HepG2 (cell line): ENCODE data around the gene NCOR2.

ENCODE experiments used
- FOXM1 ChIP-seq: sonication (generic); formaldehyde crosslinking; IDR thresholded peaks from 2 replicates; pipeline ENCODE4 v1.5.0; 2020; ENCODE audit warnings: missing genetic modification reagents
- HDAC6 ChIP-seq: fragments of 200-600 bp; sonication (generic); IDR thresholded peaks from 2 replicates; pipeline ENCODE4 v1.7.0; 2017; ENCODE audit warnings: mild to moderate bottlenecking, antibody characterized with exemption, low read length, low read depth
- MAFK ChIP-seq, 2 experiments: IDR thresholded peaks in 1 of 2; conservative IDR thresholded peaks in 1 of 2; 2 replicates each; pipeline ENCODE4 v1.6.1; 2011; ENCODE audit warnings: improper control_type of control experiment in 2 of 2, low read length in 2 of 2
- POLR2AphosphoS5 ChIP-seq: IDR thresholded peaks from 2 replicates; pipeline ENCODE4 v1.6.1; 2012; ENCODE audit warnings: low read depth, low read length
- PTBP1 ChIP-seq: fragments of 200-400 bp; formaldehyde crosslinking; IDR thresholded peaks from 2 replicates; pipeline ENCODE4 v1.6.1; 2018; ENCODE audit warnings: low read length, low read depth; ENCODE audit not compliant: poor library complexity, severe bottlenecking
- TCF12 ChIP-seq, 2 experiments: fragments of 450-650 bp in 1 of 2; sonication (generic) in 1 of 2; formaldehyde crosslinking in 1 of 2; IDR thresholded peaks; 2 replicates each; pipeline versions ENCODE4 v1.6.1 to v1.8.0; 2017 to 2022; ENCODE audit warnings: antibody characterized with exemption in 1 of 2, mild to moderate bottlenecking in 1 of 2, missing genetic modification reagents in 1 of 2, moderate library complexity in 1 of 2
- YEATS2 ChIP-seq: sonication (generic); formaldehyde crosslinking; IDR thresholded peaks from 2 replicates; pipeline ENCODE4 v1.4.0; 2020; ENCODE audit warnings: missing genetic modification reagents, borderline replicate concordance
- ZIK1 ChIP-seq: sonication (generic); formaldehyde crosslinking; IDR thresholded peaks from 2 replicates; pipeline ENCODE4 v1.5.0; 2020; ENCODE audit warnings: mild to moderate bottlenecking, low read depth, missing genetic modification reagents, borderline replicate concordance
- ZNF766 ChIP-seq: sonication (generic); formaldehyde crosslinking; IDR thresholded peaks from 2 replicates; pipeline ENCODE4 v1.5.0; 2020; ENCODE audit warnings: missing genetic modification reagents, borderline replicate concordance
- ZNF777 ChIP-seq: sonication (generic); formaldehyde crosslinking; IDR thresholded peaks from 2 replicates; pipeline ENCODE4 v1.4.0; 2020; ENCODE audit warnings: missing genetic modification reagents
- ZSCAN20 ChIP-seq: sonication (generic); formaldehyde crosslinking; IDR thresholded peaks from 2 replicates; pipeline ENCODE4 v1.4.0; 2020; ENCODE audit warnings: missing genetic modification reagents, mild to moderate bottlenecking, borderline replicate concordance
- TF ChIP-seq, protein P1 (sequence below): sonication (generic); formaldehyde crosslinking; conservative IDR thresholded peaks from 2 replicates; pipeline ENCODE4 v1.4.0; 2020; ENCODE audit warnings: missing genetic modification reagents
- TF ChIP-seq, protein P2 (sequence below): sonication (generic); formaldehyde crosslinking; IDR thresholded peaks from 2 replicates; pipeline ENCODE4 v1.8.1; 2023; ENCODE audit warnings: mild to moderate bottlenecking, inconsistent platforms, moderate library complexity, missing genetic modification reagents, borderline replicate concordance

DNA sequence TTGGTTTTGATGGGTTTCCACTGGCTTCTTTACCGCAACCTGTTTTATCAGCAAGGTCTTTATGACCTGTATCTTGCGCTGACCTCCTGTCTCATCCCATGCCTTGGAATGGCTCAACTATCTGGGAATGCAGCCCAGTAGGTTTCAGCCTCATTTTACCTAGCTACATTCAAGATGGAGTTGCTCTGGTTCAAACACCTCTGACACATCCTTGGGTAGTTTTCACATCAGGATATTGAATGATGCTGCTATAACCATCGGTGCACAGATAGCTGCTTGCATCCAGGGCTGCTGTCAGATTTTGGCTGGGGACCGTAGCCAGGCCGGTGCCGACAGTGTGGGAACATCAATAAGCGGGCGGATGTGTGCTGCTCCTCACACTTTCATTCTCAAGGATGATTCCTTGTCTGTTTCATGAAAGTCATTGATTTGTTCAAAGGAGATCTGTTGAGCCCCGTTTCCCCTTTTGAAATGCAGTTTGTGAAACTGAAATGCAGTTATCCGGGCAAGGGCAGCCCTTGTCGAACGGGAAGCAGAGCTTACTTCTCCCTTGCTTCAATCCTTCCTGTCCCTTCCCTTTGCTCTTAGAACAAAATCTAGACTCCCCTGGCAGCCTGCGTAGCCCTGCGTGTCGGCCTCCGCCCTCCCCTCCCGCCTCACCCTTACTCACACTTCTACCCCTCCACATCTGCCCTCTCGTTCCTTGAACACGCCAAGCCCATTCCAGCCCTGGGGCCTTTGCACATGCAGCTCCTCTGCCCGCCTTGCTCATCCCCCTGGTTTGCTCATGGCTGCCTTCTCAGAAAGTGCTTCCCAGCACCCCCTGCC is 49.2 kb upstream of the NCOR2 start:
- TF ChIP-seq ZNF777 (no peak), MAFK (conservative IDR thresholded peaks at IDR 0.05 in 1 of 2, IDR thresholded peaks at IDR 0.05 in 1 of 2; ENCODE audit: low read length in 2 of 2) (no peak), HDAC6 (no peak), ZNF766 (no peak), YEATS2 (CRISPR knock-in tag) (no peak), POLR2AphosphoS5 (no peak), PTBP1 (no peak), FOXM1 (CRISPR knock-in tag) (no peak), ZSCAN20 (CRISPR knock-in tag) (no peak), ZIK1 (CRISPR knock-in tag) (no peak), TCF12 (IDR thresholded peaks at IDR 0.05) (no peak), TCF12 (CRISPR knock-in tag; IDR thresholded peaks at IDR 0.05) (no peak)
- TF ChIP-seq, protein P1, sequence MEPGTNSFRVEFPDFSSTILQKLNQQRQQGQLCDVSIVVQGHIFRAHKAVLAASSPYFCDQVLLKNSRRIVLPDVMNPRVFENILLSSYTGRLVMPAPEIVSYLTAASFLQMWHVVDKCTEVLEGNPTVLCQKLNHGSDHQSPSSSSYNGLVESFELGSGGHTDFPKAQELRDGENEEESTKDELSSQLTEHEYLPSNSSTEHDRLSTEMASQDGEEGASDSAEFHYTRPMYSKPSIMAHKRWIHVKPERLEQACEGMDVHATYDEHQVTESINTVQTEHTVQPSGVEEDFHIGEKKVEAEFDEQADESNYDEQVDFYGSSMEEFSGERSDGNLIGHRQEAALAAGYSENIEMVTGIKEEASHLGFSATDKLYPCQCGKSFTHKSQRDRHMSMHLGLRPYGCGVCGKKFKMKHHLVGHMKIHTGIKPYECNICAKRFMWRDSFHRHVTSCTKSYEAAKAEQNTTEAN (CRISPR knock-in tag) = no peak
- TF ChIP-seq, protein P2, sequence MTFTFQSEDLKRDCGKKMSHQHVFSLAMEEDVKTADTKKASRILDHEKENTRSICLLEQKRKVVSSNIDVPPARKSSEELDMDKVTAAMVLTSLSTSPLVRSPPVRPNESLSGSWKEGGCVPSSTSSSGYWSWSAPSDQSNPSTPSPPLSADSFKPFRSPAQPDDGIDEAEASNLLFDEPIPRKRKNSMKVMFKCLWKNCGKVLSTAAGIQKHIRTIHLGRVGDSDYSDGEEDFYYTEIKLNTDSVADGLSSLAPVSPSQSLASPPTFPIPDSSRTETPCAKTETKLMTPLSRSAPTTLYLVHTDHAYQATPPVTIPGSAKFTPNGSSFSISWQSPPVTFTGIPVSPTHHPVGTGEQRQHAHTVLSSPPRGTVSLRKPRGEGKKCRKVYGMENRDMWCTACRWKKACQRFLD (CRISPR knock-in tag) = no peak
